ENCODE results near the gene POU3F1. TPM values are rescaled to one million over a fixed set of nuclear protein-coding genes. Genes with fewer than 3 reads are reported as not detected.

Gene POU3F1
- total RNA-seq (under 1 TPM in 3 of 6 donors, not detected in 3; 0.08 to 0.57 (median 0.09) TPM), polyA plus RNA-seq (under 1 TPM in 1 of 2 donors, not detected in 1; 0.07 TPM)

DNA sequence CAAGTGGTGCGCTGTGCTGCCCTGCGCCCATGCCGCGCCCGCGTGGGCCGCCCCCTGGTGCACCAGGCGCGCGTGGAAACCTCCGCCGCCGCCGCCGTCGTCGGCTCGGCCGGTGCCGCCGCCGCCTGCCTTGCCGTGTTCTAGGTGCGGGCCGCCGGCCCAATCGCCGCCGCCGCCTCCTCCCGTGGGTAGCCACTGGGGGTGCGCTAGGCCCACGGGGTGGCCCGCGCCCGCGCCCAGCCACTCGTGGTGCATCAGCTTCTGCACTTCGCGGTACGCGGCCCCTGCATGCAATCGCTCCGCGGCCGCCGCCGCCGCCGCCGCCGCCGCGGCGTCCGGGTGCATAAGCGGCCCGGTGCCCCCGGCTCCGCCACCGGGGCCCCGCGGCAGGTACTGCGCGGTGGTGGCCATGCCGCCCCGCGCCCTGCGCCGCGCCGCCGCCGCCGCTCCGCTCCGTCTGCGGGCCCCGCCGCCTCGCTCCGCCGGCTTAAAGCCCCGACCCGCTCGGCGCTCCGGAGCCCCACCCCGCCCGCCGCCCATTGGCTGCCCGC, at the start of gene POU3F1:
POU3F1 (minus strand) TSS at position 461 of the 551 bp plus-strand sequence; CDS start at position 411, 50 bp downstream.
- peak in 2 of 6 donors; percentile 67 to 82 for DNase-seq
- Histone ChIP-seq H3K27ac (no peak within 1 kb of the TSS), H3K4me3 (peak within 1 kb of the TSS; percentile 40 to 77 (median 44)), H3K27me3 (peaks cover 0 to 35% (median 10%) of the 10 kb centered on the region in 4 donors), H3K9me3 (no peaks in the 10 kb centered on the region), H3K4me1 (peaks cover 4 to 12% (median 10%) of the 10 kb centered on the region in 3 donors), H3K36me3 (no peaks in the 10 kb centered on the region)
- no peak for FAIRE-seq
- WGBS, 2 donors = 1 to 5% methylated on average over 17 to 92 of the region's 92 CpGs
- intact Hi-C loops (cut with DNase I) = no loop called here
- ATAC-seq = no peak
- TF ChIP-seq, protein P1, sequence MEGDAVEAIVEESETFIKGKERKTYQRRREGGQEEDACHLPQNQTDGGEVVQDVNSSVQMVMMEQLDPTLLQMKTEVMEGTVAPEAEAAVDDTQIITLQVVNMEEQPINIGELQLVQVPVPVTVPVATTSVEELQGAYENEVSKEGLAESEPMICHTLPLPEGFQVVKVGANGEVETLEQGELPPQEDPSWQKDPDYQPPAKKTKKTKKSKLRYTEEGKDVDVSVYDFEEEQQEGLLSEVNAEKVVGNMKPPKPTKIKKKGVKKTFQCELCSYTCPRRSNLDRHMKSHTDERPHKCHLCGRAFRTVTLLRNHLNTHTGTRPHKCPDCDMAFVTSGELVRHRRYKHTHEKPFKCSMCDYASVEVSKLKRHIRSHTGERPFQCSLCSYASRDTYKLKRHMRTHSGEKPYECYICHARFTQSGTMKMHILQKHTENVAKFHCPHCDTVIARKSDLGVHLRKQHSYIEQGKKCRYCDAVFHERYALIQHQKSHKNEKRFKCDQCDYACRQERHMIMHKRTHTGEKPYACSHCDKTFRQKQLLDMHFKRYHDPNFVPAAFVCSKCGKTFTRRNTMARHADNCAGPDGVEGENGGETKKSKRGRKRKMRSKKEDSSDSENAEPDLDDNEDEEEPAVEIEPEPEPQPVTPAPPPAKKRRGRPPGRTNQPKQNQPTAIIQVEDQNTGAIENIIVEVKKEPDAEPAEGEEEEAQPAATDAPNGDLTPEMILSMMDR (IDR thresholded peaks at IDR 0.05) = no peak

DNA sequence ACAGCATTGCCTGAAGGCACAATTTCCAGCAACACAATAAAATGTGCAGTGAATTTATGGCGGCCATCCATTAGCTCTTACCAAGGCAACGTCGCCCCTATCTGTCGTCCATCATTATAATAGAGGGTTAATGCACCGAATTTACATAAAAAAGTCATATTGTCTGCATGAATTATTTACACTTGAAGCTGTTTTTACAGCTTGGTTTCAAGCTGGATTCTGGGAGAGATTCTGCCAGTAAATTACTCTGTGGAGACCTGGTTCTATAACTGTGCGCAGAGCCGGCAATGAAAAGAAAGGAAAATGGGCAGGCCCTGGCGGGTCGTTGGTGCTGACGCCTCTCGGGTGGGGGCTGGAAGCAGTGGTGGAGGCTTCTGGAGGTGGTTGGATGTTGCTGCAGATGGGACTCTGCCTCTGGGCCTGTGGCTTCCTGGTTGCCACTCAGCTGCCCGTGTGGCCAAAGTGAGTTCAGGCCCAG, 48.9 kb upstream of the POU3F1 start:
- no peak for DNase-seq
- Histone ChIP-seq H3K9me3 (no peaks in the 10 kb centered on the region), H3K36me3 (no peaks in the 10 kb centered on the region), H3K27ac (no peak overlapping the region), H3K27me3 (peaks cover 0 to 4% (median 0%) of the 10 kb centered on the region in 4 donors), H3K4me1 (no peaks in the 10 kb centered on the region), H3K4me3 (no peak overlapping the region)
- 72 to 79% methylated on average over 12 of the region's 12 CpGs for WGBS, 2 donors
- TF ChIP-seq, protein P1 (IDR thresholded peaks at IDR 0.05) = no peak
- FAIRE-seq = no peak
- intact Hi-C loops (cut with DNase I) = no loop called here
- no peak for ATAC-seq

DNA sequence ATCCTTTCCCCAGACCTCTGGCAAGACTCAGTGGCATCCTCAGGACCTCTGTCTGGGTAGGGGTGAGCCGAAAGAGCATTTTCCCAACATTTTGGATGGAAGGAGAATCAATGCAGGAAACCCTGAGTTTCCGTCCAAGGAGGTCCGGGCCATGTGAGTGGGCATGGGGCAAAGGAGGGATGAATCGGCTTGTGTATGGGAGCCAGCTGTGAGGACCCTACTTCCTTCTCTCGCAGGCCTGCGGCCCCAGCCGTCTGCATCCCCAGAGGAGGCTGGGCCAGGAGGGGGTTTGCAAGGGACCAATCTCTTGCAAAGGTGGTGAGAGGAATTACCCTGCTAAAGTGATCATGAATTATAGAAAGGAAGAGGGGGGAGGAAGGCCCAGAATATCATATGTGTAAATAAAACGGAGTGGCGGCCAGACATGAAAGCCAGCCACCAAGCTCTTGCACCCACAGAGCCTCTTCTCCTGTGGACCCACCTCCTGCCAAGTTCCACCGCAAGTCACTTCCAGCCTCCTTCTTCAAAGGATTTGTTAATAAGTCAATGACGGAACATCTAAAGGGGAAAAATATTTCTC, 48.2 kb upstream of the POU3F1 start:
- no peak overlapping the region for H3K4me3 ChIP-seq

DNA sequence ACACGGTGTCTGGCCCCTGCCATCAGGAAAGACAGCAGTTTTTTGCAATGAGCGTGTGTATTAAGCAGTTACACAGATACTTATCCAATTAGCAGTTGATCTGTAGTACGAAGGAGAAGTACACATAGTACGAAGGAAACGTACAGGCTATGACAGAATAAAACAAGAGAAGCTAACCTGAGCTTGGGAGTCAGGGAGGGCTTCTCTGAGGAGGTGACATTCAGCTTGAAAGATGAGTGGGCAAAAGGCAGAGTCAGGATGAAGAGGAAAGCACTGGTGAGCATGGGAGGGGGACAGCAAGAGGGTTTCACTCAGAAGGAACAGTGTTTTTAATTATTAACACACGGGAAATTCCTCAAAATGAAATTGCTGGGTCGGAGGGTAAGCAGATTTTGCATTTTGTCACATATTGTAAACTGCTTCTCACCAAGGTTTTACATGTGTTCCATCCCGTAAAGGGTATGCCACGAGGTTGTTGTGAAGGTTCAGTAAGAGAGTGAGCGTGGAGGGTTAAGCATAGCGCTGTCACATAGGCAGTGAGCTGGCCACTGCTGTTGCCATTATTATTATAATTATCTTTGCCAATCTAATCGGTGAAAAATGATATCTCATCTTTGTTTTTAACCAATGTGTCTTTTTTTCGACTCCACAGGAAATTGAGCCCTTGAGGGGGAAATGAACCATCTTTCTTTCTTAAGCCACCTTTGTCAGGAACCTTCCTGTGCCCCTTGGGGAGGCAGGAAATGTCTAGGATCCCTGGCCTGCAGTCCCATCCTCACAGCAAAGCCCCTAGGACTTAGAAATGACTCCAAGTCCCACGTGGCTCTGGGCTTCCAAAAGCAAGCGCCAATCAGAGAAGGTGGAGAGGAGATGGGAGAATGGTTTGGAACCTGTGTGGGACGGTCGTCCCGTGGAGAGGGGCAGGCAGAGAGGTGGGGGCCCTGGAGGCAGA, 47.3 kb upstream of the POU3F1 start:
- DNase-seq (no peak), FAIRE-seq (no peak), ATAC-seq (no peak)
- TF ChIP-seq, protein P1 (IDR thresholded peaks at IDR 0.05) = no peak
- Histone ChIP-seq H3K27ac (no peak overlapping the region), H3K9me3 (no peaks in the 10 kb centered on the region), H3K36me3 (no peaks in the 10 kb centered on the region), H3K4me1 (no peaks in the 10 kb centered on the region), H3K4me3 (no peak overlapping the region), H3K27me3 (peaks cover 0 to 4% (median 0%) of the 10 kb centered on the region in 4 donors)
- intact Hi-C loops (cut with DNase I) = no loop called here
- WGBS, 2 donors = 43 to 49% methylated on average over 18 of the region's 18 CpGs

More for the DNA sequence above, 48.2 kb upstream of the POU3F1 start:
- DNase-seq (no peak), FAIRE-seq (no peak), ATAC-seq (no peak)
- peaks cover 0 to 4% (median 0%) of the 10 kb centered on the region in 4 donors for H3K27me3 ChIP-seq
- no peaks in the 10 kb centered on the region for H3K4me1 ChIP-seq
- H3K27ac ChIP-seq = no peak overlapping the region
- no peaks in the 10 kb centered on the region for H3K36me3 ChIP-seq
- intact Hi-C loops (cut with DNase I) = no loop called here
- no peaks in the 10 kb centered on the region for H3K9me3 ChIP-seq
- TF ChIP-seq, protein P1 (IDR thresholded peaks at IDR 0.05) = no peak
- 67 to 68% methylated on average over 11 of the region's 11 CpGs for WGBS, 2 donors
